Measurements from ENCODE around the gene GAS2L2.

GAS2L2 gene
- total RNA-seq = 0 to 1.2 (median 0) reads per million in 17 experiments

DNA sequence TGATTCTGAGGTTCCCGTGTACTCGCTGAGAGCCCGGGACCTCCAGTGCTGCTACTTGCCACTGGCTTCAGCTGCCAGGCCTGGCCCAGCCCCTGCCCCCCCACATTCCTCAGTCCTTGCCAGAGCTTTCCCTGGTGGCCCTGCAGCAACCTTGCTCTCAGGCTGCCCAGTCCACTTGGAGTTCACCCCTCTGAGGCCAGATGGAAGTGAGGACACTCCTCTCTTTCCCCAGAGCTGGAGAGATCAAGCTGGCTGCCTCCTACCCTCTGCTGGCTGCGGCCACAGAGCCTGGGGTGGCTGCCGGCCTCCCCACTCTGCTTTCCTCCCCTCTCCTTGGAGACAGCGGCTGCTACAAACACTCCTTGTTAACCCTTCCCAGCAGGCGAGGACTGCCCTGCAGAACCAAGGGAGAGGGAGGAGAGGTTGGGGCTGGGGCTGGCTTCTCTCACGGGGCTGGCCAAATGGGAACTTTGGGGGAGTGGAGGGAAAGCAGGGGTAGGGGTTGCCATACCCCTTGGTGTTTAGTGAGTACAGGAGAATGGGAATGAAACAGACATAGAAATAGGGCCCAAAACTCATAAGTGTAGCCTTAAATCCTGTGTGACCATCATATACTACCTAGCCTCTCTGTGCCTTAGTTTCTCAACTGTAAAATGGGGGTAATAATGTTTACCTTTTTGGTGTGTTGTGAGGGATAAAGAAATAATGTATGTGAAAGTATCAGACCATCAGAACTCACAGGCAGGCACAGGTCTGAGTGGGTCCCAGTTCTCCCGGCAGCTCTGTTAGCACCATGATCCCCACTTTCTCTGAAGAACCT is at the start of gene GAS2L2:
Gene GAS2L2 (minus strand): TSS at position 295 of the 820 bp plus-strand sequence. CDS start 389 bp downstream, outside the sequence.
- no peak for DNase-seq

DNA sequence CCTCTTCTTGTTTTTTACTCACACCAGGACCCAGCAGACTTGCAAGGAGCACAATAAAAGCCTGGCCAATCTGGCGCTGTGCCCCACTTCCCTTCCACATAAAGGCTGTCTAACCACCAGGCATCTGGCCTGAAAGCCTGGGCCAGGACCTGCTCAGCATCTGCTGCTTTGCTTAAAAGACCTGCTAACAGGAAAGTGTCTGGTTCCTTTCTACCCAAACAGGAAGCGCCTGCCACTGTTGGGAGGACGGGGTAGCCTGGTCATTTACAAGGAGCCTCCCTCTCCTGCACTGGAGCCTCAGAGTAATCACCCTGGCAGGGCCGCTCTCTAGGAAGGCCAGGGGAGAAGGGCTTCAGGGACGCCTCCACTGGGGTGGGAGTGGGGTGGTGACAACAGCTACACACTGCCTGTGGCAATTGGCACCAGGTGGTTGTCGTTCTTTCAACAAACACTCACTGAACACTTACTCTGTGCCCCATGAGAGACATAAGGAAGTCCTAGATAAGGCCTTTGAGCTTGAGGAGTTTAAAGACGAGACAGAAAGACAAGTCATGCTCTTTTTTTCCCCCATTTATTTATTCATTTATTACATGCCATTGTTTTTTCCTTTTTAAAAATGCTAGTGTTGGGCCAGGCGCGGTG is 48.7 kb upstream of the GAS2L2 start:
- peak; percentile 20 to 56 (median 42) for DNase-seq

DNA sequence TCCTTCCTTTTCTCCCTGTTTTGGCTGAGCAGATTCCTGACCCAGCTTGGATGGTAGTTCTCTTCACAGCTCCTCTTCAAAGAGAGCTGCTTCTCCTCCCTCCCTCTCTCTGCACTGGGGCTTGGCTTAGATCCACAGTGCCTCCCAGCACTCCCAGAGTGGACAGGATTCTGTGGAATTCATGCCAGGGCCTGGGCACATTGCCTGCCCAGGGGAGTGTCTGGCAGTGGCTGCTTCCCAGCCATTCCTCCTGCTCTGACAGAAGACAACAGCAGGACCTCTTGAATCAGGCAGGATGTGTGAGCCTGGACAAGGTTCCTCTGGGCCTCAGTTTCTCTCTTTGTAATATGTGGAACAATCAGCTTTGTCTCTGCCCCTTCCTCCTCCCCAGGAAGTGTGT is 46.9 kb upstream of the GAS2L2 start:
- DNase-seq = no peak

DNA sequence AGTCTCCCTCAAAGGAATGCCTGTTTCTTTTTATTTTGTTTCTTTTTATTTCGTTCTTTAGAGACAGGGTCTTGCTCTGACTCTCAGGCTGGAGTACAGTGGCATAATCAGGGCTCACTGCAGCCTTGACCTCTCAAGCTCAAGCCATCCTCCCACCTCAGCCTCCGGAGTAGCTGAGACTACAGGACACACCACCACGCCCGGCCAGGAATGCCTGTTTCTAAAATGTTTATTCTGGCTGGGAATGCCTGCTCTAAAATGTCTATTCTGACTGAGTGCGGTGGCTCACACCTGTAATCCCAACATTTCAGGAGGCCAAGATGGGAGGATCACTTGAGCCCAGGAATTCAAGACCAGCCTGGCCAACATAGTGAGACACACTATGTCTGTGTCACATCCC is 44.9 kb upstream of the GAS2L2 start:
- no peak for DNase-seq

DNA sequence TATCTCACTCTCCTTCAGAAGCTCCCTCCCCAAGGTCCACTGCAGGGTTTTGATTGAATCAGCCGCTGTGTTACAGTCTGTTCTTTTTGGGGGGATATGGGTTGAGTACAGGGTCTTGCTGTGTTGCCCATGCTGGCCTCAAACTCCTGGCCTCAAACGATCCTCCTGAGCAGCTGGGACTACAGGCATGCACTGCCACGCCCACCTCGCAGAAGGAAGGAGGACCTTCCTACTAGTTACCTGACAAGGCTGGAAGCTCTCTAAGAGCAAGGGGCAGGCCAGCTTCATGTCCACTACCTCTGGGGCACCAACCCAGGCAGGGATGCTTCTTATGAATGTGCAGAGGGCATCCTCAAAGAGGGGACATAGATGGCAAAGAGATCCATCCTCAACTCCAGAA is 44.3 kb upstream of the GAS2L2 start:
- no peak for DNase-seq

DNA sequence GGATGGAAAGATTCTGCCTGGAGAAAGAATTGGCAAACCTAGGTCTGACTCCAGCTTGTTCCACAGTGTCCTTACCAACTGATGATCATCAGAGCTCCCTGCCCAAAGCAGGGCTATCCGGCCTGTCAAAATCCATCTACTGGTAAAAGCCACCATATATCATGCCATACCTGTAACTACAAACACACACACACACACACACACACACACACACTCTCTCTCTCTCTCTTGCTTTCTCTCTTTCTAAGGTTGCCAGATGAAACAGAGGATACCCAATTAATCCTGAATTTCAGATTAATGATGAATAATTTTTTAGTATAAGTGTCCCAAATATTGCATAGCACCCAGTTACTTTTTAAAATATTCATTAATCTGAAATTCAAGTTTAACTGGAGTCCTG is 43.9 kb upstream of the GAS2L2 start:
- DNase-seq = no peak

DNA sequence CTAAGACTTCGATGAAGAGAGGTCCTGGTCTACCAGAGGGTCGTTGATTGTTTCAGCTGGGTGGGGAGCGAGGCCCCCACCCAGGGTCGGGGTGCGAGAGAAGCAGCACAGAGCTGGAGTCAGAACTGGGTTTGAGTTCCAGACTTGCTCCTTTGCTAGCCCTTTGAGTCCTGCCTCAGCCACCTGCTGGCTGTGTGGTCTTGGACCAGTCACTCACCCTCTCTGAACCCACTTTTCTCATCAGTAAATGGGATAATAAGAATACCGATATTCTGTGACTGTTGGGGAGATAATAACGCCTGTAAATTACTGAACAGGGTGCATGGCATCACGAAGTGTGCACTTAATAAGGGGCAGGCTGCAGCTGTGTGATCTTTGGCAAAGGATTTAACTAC is 42.8 kb upstream of the GAS2L2 start:
- DNase-seq = no peak

DNA sequence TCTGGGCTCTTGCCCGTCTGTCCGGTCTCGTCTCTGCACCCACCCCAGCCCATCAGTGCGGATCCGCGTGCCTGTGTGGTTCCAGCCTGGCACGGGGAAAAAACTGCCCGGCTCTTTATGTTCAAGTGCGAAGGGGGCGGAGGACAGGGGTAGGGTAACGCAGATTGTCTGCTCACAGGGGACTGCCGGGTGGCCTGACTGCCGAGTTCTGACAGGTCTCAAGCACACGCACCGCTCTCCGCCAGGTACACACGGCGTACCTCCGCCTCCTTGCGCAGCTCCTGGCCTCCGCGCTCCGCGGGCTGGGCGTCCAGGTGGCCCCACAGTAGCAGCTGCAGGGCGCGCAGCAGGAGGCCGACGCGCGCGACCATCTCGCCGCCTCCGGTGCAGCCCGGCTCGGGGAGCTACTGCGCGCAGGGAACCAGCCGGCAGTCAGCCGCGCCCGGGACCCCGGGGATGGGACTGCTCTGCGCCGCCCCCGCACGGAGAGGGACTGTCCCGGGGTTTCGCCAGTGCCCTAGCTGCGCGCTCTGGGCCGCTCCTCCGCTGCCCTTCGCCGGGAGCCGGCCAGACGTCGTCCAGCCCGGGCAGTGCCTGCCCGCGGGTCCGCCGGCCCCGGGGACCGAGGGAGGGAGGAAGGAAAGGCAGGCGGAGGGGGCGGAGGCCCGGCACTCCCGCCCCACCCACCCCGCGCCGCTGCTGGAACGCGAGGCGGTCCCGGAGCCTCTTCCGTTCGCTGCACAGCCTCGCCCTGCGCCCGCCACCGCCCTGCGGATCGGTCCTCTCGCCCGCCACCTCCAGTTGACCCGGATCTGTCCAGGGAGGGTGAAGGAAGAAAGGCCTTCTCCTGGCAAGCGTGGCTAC is 42.2 kb upstream of the GAS2L2 start, which contains the start of gene MMP28:
Gene MMP28 (minus strand): TSS at position 635 of the 864 bp plus-strand sequence. CDS start 264 bp downstream, at position 371.
- peak in 3 of 4 experiments; percentile 23 to 60 (median 49) for DNase-seq

DNA sequence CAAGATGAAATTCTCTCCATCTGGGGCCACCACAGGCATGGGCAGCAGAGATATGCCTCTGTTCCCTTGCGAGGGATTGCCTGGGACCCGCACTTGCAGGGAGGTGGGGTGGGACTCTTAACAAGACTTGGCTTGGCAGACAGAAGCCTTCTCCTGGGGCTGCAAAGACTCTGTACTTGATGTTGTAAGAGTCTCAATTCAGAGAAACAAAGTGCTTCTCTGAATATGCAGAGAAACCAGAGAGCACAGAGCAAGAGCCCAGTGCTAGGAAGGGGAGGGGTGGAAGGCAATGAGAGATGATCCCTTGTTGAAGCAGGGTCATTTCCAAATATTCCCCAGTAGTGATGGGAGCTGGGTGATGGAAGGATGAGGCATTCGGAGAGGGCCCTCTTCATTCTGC is 40.2 kb upstream of the GAS2L2 start:
- DNase-seq = no peak

DNA sequence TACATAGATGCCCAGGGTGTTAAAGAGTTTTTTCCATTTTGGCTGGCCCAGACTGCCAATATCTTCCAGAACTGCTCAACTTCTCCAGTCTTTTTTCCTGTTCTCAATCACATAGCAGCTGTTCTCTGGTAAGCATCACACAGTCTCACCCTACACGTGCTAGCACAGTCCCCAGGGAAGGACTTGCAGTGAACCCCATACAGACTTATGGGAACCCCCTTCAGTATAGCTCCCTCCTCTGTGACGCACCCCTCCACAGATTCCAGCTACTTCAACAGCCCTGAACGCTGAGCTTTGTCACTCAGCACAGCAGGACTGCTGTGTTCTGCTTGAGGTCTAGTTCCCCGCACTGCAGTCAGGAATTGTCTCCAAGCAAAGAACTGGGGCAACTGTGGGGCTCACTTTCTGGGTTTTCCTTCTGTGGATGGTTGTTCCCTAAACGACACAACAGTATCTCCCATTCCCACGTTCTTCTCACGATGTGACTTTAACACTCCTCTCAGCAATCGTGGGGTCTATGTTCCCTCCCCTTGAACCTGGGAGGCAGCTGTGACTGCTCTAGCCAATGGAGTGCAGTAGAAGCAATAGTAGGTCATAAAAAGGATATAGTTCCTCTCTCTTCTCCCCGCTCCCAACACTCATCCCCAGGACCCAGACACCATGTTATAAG is 38.8 kb upstream of the GAS2L2 start:
- DNase-seq = no peak

DNA sequence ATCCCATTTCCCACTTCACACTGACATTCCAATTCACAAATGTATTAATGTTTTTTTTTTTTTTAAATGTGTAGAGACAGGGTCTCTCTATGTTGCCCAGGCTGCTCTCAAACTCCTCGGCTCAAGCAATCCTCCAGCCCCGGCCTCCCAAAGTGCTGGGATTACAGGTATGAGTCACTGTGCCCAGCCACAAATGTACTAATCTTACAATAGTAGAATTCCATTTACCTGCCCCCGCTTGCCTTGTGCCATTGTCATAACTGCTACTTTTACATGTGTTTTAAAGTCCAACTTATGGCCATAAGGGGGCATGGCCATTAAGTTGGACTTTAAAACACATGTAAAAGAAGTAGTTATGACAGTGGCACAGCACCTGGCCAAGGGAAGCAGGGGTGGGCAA is 37.8 kb upstream of the GAS2L2 start:
- DNase-seq = no peak

DNA sequence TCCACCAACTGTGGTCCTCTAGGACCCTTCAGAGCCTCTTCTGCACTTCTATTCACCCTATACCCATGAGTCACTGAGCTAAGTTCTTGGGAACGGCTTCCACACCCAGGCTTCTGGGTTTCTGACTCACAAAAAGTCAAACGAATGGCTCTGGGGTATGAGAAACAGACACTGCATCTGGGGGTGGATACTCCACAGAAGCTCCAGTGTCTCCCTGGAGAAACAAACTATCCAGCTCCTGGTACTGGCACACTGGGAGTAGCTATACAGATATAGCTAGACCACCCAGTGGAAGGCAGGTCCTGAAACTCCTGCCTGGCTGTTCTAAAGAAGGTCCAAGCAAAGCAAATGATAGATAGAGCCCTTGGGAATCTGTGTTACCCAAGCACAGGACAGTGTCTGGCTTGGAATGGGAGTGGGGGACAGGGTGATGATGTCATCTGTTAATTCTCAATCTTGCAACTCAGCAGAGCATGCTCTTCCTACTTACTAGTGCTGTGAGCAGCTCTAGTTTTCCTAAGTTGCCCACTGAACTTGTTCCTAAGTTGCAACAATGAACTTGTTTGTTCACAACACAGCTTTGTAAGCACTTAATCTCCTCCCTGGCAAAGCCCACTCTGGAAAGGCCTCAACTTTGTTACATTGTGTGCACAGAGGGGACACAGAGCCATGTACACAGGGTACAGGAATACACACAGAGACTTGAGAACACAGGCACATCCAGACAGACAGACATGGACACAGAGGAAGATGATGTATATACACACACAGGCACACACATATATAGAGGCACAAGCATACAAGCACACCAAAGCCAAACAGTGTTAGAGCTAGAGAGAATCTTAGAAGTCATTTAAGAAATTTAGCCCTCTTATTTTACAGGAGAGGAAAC is 35.7 kb upstream of the GAS2L2 start:
- DNase-seq = no peak

DNA sequence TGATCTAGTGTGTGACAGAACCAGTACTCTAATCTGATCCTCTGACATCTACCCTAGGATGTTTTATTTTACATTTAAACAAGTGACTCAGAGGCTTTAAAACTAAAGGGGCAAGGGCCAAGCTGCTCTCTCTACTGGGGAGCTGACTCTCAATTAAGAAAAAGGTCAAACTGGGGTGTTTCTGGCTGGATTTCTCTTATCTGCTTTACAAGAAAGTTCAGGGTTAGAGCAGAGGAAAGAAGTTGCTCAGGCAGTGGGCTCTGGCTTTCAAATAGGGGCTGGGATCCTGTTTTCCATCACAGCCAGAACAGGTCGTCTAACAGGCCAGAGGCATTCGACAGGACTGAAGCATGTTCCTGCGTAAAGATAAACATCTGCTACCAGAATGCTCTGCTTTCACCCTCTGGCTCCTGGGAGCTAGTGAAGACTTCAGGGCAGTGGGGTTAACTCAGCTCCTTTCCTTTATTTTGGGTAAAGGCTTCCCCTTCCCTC is 33.9 kb upstream of the GAS2L2 start:
- DNase-seq = no peak

DNA sequence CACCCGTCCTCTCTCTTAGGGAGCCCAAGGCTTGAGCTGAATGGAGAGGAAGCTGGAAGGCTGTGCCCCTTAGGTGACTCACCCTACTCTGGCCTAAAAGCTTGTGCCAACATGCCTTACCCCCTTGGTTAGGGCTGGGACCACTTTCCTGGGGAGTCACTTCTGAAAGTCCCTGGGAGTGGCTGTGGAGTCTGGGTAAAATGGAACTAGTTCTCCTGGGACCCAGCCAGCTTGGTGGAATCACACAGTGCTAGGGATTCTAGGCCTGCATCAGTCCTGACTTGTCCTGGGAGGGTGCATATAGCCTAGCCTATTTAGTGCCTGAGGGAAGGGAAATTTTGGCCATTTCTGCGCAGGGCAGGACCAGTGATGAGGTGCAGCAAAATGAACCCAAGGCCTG is 31.9 kb upstream of the GAS2L2 start:
- no peak for DNase-seq

DNA sequence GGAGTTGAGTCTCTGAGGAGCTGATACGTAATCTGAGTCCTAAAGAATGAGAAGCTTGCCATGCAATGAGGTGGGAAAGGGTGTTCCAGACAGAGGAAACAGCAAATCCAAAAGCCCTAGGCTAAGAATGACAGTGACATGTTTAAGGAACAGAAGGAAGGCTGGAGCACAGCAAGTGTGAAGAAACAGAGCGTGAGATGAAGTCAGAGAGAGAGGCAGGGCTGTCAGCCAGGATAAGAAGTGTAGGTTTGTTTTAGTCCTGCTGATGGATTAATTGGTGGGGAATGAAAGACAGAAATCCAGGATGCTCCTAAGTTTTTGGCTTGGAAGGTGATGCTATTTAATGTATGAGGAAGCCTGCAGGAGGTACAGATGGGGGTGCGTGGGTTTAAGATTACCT is 27.9 kb upstream of the GAS2L2 start:
- DNase-seq = no peak

DNA sequence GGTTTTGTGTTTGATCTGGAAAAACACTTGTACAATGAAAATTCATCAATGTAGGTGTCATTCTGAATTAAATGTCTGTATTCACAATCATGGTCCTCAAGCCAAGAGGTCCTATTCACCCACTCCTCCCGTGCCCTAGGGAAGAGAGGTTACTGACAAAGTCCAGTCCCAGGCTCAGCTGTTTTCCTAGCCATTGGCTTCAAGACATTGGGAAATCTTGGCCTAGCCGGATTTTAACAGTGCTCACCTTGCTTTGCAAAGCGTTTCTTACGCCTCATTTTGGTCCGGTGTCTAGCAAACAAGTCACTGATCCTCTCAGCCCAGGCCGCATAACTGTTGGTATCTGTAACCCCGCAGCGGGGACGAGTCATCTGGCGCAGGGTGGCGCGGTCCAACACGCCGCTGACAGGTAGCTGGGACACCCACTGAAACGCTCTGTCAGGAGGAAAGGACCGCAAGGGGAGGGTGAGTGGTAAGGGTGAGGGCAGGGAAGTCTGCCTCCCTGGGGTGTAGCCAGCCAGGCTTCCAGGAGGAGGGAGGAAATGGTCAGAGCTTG is 25.7 kb upstream of the GAS2L2 start:
- no peak for DNase-seq

DNA sequence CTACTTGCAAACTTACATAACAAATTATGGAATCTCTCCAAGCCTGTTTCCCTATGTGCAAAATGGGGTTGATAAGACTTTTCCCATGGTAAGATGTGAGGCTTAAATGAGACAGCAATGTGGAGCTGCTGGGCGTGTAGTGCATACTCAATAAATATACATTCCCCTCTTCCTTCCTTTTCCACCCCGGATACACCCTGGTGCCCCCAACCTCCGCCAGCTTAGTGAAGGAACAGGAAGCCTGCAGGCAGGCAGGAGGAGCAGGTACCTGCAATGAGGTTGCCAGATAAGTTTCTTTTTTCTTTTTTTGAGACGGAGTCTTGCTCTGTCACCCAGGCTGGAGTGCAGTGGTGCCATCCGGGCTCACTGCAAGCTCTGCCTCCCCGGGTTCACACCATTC is 22.5 kb upstream of the GAS2L2 start:
- DNase-seq = no peak

DNA sequence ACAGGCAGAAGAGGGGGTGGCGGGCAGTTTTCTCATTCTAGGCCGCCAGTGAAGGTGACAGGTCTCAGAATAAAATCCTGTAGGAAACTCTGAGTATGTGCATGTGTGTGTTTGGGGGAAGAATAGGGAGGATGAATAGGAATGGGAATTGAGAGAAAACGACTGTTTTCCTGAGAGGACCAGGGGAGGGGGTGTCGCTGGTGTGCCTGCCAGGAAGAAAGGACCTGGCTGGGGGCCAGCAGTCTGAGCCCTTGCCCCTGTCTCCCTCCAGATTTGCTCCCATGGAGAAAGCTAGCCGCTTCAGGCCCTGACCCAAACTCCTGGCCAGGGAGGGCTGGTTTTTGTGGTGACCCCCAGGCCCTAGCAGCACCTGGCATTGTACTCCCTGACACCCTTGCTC is 22.0 kb upstream of the GAS2L2 start:
- DNase-seq = no peak

DNA sequence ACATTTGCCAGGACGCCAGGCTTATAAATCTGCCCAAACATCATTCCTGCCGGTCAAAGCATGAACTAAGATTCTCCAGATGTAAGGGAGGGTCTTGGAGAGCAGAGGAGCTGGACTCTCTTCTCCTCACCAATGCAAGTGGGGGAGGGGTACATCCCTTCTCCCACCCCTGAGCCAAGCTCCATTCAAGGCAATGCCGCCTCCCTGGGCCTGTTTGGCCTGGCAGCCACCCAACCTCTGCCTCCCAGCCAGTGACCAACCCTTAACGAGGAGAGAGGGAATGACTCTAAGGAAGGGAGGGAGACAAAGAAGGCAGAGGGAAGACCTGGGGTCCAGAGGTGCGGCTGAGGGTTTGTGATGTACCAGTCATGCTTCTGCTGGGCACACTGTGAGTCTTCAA is 21.5 kb upstream of the GAS2L2 start:
- no peak for DNase-seq

DNA sequence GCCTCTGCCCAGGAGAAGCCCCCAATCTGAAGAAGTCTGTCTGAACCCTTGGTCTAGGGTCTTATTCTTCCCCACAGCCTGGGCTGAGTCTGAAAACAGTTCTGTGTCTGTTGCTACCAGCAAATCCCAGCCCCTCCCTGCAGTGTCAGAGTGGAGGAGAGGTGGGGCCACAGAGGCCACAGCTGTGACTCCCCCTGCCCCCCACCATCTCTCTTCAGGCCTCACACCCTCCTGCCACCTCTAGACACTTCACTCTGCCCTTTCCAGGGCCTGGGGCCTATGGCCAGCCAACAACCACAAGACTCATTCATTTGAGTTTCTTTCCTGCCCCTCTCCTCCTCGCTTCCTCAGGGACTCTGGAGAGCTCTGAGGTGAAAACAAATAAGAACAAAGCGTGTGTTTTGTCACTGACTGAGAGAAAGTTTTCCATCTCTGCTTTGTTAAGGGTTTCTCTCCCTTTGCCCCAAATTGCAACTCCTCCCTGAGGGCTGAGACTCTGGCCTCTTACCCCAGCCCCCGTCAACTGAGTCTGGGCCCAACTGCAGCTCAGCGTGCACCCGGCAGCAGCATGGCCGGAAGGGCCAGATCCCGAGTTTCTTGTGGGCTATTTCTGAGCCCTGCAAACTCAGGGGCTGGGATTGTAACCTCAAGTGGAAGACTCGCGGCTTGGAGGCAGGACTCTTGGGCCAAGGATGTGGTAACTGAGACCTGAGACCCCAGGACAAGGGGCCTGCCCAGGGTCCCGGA is 20.8 kb upstream of the GAS2L2 start:
- no peak for DNase-seq

Data from suppressor macrophage (primary cell).